H9 (cell line): ENCODE measurements around the gene LILRA6. TPM values are rescaled to one million over a fixed set of nuclear protein-coding genes. Genes with fewer than 3 reads are reported as not detected.

ENCODE experiments used
- DNase-seq: peaks from one replicate; pipeline ENCODE4 v3.0.0-alpha.2; 2017
- H2AFZ ChIP-seq: one replicate; pipeline ENCODE4 v1.6.1; 2013; ENCODE audit warnings: mild to moderate bottlenecking, low read length, control low read depth, moderate library complexity
- H2AK5ac ChIP-seq: 2 replicates; pipeline ENCODE4 v1.6.1; 2013; ENCODE audit warnings: low read length, control low read depth, mixed read lengths; ENCODE audit not compliant: insufficient read length
- H2BK120ac ChIP-seq: one replicate; pipeline ENCODE4 v1.6.1; 2013; ENCODE audit warnings: low read depth, mild to moderate bottlenecking, low read length, control low read depth, inconsistent platforms; ENCODE audit not compliant: poor library complexity, severe bottlenecking
- H2BK12ac ChIP-seq: 2 replicates; pipeline ENCODE4 v1.6.1; 2013; ENCODE audit warnings: low read length, control low read depth, mixed read lengths, low read depth; ENCODE audit not compliant: insufficient read length
- H2BK15ac ChIP-seq: 2 replicates; pipeline ENCODE4 v1.6.1; 2013; ENCODE audit warnings: low read depth, low read length, control low read depth
- H2BK20ac ChIP-seq: one replicate; pipeline ENCODE4 v1.6.1; 2013; ENCODE audit warnings: low read depth, mild to moderate bottlenecking, low read length, control low read depth, inconsistent platforms; ENCODE audit not compliant: poor library complexity, severe bottlenecking
- H2BK5ac ChIP-seq: 2 replicates; pipeline ENCODE4 v1.6.1; 2013; ENCODE audit warnings: low read length, control low read depth, mixed read lengths; ENCODE audit not compliant: insufficient read length
- H3K14ac ChIP-seq: 2 replicates; pipeline ENCODE4 v1.6.1; 2013; ENCODE audit warnings: low read length, control low read depth; ENCODE audit not compliant: insufficient read depth
- H3K18ac ChIP-seq: 2 replicates; pipeline ENCODE4 v1.6.1; 2013; ENCODE audit warnings: low read depth, mild to moderate bottlenecking, mixed read lengths, low read length, control low read depth; ENCODE audit not compliant: insufficient read length
- H3K23ac ChIP-seq: 2 replicates; pipeline ENCODE4 v1.6.1; 2013; ENCODE audit warnings: low read length, control low read depth, mixed read lengths, low read depth; ENCODE audit not compliant: insufficient read length
- H3K23me2 ChIP-seq: 2 replicates; pipeline ENCODE4 v1.6.1; 2013; ENCODE audit warnings: low read depth, mild to moderate bottlenecking, mixed read lengths, low read length, control low read depth; ENCODE audit not compliant: insufficient read length, poor library complexity, severe bottlenecking
- H3K27ac ChIP-seq: 2 replicates; pipeline ENCODE4 v1.5.1; 2013; ENCODE audit warnings: low read length, control low read depth, mixed read lengths, low read depth; ENCODE audit not compliant: insufficient read length
- H3K27me3 ChIP-seq: 2 replicates; pipeline ENCODE4 v1.6.1; 2013; ENCODE audit warnings: low read length, control low read depth, inconsistent platforms; ENCODE audit not compliant: insufficient read depth
- H3K4ac ChIP-seq: 2 replicates; pipeline ENCODE4 v1.6.1; 2013; ENCODE audit warnings: low read depth, mild to moderate bottlenecking, control low read depth, inconsistent platforms, low read length, moderate library complexity
- H3K4me1 ChIP-seq: 2 replicates; pipeline ENCODE4 v1.6.1; 2013; ENCODE audit warnings: low read length, control low read depth, inconsistent platforms; ENCODE audit not compliant: insufficient read depth
- H3K4me2 ChIP-seq: 2 replicates; pipeline ENCODE4 v1.6.1; 2013; ENCODE audit warnings: low read length, control low read depth, mixed read lengths; ENCODE audit not compliant: insufficient read length, insufficient read depth
- H3K56ac ChIP-seq: 2 replicates; pipeline ENCODE4 v1.6.1; 2013; ENCODE audit warnings: low read depth, mild to moderate bottlenecking, mixed read lengths, low read length, control low read depth; ENCODE audit not compliant: insufficient read length
- H3K79me1 ChIP-seq: 2 replicates; pipeline ENCODE4 v1.6.1; 2013; ENCODE audit warnings: low read depth, mild to moderate bottlenecking, moderate library complexity, low read length, control low read depth, inconsistent platforms; ENCODE audit not compliant: insufficient read depth, poor library complexity, severe bottlenecking
- H3K79me2 ChIP-seq: 2 replicates; pipeline ENCODE4 v1.6.1; 2013; ENCODE audit warnings: low read length, control low read depth, inconsistent platforms; ENCODE audit not compliant: insufficient read depth
- H3K9ac ChIP-seq: 2 replicates; pipeline ENCODE4 v1.6.1; 2013; ENCODE audit warnings: low read length, control low read depth, mixed read lengths; ENCODE audit not compliant: insufficient read length; ENCODE audit errors: extremely low read depth
- H3K9me3 ChIP-seq: one replicate; pipeline ENCODE4 v1.6.1; 2013; ENCODE audit warnings: low read depth, low read length, inconsistent platforms; ENCODE audit not compliant: control insufficient read depth
- H3T11ph ChIP-seq: one replicate; pipeline ENCODE4 v1.6.1; 2013; ENCODE audit warnings: mild to moderate bottlenecking, low read length, control low read depth, inconsistent platforms
- H4K20me1 ChIP-seq: one replicate; pipeline ENCODE4 v1.6.1; 2013; ENCODE audit not compliant: control insufficient read depth, insufficient read length, insufficient read depth
- H4K5ac ChIP-seq: 2 replicates; pipeline ENCODE4 v1.6.1; 2013; ENCODE audit warnings: low read depth, mild to moderate bottlenecking, mixed read lengths, low read length, control low read depth; ENCODE audit not compliant: insufficient read length
- H4K8ac ChIP-seq: replicated peaks from 2 replicates; pipeline ENCODE4 v1.6.1; 2013; ENCODE audit warnings: low read length, control low read depth, mixed read lengths, low read depth; ENCODE audit not compliant: insufficient read length
- H4K91ac ChIP-seq: 2 replicates; pipeline ENCODE4 v1.6.1; 2013; ENCODE audit warnings: low read depth, mild to moderate bottlenecking, moderate library complexity, mixed read lengths, low read length, control low read depth; ENCODE audit not compliant: insufficient read length
- H3K27ac Mint-ChIP-seq, 3 experiments: 2 replicates in 2 of 3; 3 replicates in 1 of 3; pipeline ENCODE4 v1.8.0; 2020 to 2021; ENCODE audit warnings: mixed read lengths in 3 of 3, mild to moderate bottlenecking in 1 of 3, moderate library complexity in 1 of 3
- H3K27me3 Mint-ChIP-seq: 2 replicates; pipeline ENCODE4 v1.8.0; 2021; ENCODE audit warnings: low read depth, mild to moderate bottlenecking, moderate library complexity, mixed read lengths
- H3K36me3 Mint-ChIP-seq, 3 experiments: 2 replicates in 2 of 3; 3 replicates in 1 of 3; pipeline ENCODE4 v1.8.0; 2020 to 2021; ENCODE audit warnings: low read depth in 3 of 3, mixed read lengths in 3 of 3; ENCODE audit not compliant: insufficient read depth in 1 of 3
- H3K4me1 Mint-ChIP-seq, 2 experiments: 2 replicates each; pipeline ENCODE4 v1.8.0; 2020; ENCODE audit warnings: mixed read lengths in 2 of 2
- H3K4me3 Mint-ChIP-seq, 2 experiments: 2 replicates in 1 of 2; 3 replicates in 1 of 2; pipeline ENCODE4 v1.8.0; 2020 to 2021; ENCODE audit warnings: mild to moderate bottlenecking in 2 of 2, mixed read lengths in 2 of 2, moderate library complexity in 1 of 2
- H3K9me3 Mint-ChIP-seq, 2 experiments: 2 replicates in 1 of 2; 3 replicates in 1 of 2; pipeline ENCODE4 v1.8.0; 2020; ENCODE audit warnings: mild to moderate bottlenecking in 2 of 2, mixed read lengths in 2 of 2, moderate library complexity in 1 of 2
- CTCF ChIP-seq: fragments of 200-600 bp; sonication (generic); conservative IDR thresholded peaks from 3 replicates; pipeline ENCODE4 v1.8.0; 2021; ENCODE audit warnings: antibody characterized with exemption, mild to moderate bottlenecking
- WGBS: extraction: QIAGEN DNeasy Blood & Tissue Kit; methylation state at CpG from one replicate; pipeline ENCODE4 v1.1.7; 2013; ENCODE audit warnings: missing lambda C conversion rate, low lambda C conversion rate, mixed read lengths; ENCODE audit not compliant: insufficient read length; ENCODE audit errors: extremely low coverage; 5-methylcytosine and 5-hydroxymethylcytosine counted together
- total RNA-seq: library from RNA; stranded (reverse); gene quantifications from 2 replicates; pipeline ENCODE4 v1.2.1, GENCODE V29; 2021

LILRA6 gene
- total RNA-seq, 1 experiment from 2014 or later: not detected

GRCh38 chr19:54208784-54209057 is 33.9 kb downstream of the LILRA6 start:
- H3K4me1 Mint-ChIP-seq: peaks cover 28 to 45% of the 10 kb centered on the region in 2 experiments
- H3K79me1 ChIP-seq: peaks cover 2% of the 10 kb centered on the region
- H2BK20ac ChIP-seq: no peak overlapping the region
- no peak overlapping the region for H3K56ac ChIP-seq
- no peak overlapping the region for H3K4ac ChIP-seq
- H3T11ph ChIP-seq: no peak overlapping the region
- no peak overlapping the region for H4K91ac ChIP-seq
- H2BK15ac ChIP-seq: no peak overlapping the region
- no peaks in the 10 kb centered on the region for H3K9me3 ChIP-seq
- H3K4me1 ChIP-seq: no peaks in the 10 kb centered on the region
- no peak overlapping the region for H3K23ac ChIP-seq
- no peak overlapping the region for H2AK5ac ChIP-seq
- H3K79me2 ChIP-seq: peaks cover 10% of the 10 kb centered on the region; the same call in 1 of the 2 replicates
- TF ChIP-seq CTCF: no peak
- no peak overlapping the region for H4K5ac ChIP-seq
- no peak overlapping the region for H3K27ac ChIP-seq
- H2AFZ ChIP-seq: no peak overlapping the region
- no peak overlapping the region for H3K9ac ChIP-seq
- H3K4me3 Mint-ChIP-seq: peak overlapping the region in 1 of 2 experiments; percentile 54; a peak in 1 of 5 replicates
- DNase-seq: no peak
- H3K36me3 Mint-ChIP-seq: peaks cover 59 to 70% (median 61%) of the 10 kb centered on the region in 3 experiments
- H3K9me3 Mint-ChIP-seq: no peaks in the 10 kb centered on the region
- H3K23me2 ChIP-seq: no peaks in the 10 kb centered on the region
- peaks cover 3% of the 10 kb centered on the region for H3K27me3 Mint-ChIP-seq
- no peak overlapping the region for H3K14ac ChIP-seq
- no CpG with 5 or more reads among the region's 8 CpGs for WGBS
- H2BK5ac ChIP-seq: no peak overlapping the region
- no peak overlapping the region for H4K8ac ChIP-seq
- H3K27ac Mint-ChIP-seq: peak overlapping the region; percentile 85 to 95 (median 94); a peak in 6 of 7 replicates
- no peak overlapping the region for H2BK12ac ChIP-seq
- H3K4me2 ChIP-seq: no peak overlapping the region
- H2BK120ac ChIP-seq: no peak overlapping the region
- no peaks in the 10 kb centered on the region for H3K27me3 ChIP-seq
- H4K20me1 ChIP-seq: peaks cover 3% of the 10 kb centered on the region
- H3K18ac ChIP-seq: no peak overlapping the region
